Stomach (tissue), 9 donors: ENCODE data around the gene KIF20B. TPM values are rescaled to one million over a fixed set of nuclear protein-coding genes. Genes with fewer than 3 reads are reported as not detected.

Experiments
- DNase-seq, 2 donors: peaks; one replicate each; pipeline versions ENCODE4 v3.0.0 to v3.0.0-alpha.2; 2013 to 2019
- H3K27ac ChIP-seq, 5 donors: fragments of 200-600 bp in 4 of 5; sonication (generic) in 4 of 5; one replicate each; pipeline ENCODE4 v1.5.1; 2013 to 2019; ENCODE audit warnings: mild to moderate bottlenecking in 1 of 5, moderate library complexity in 1 of 5
- H3K27me3 ChIP-seq, 3 donors: fragments of 200-600 bp; sonication (generic); one replicate each; pipeline ENCODE4 v1.5.1; 2017 to 2019; ENCODE audit warnings: mixed run types in 1 of 3
- H3K36me3 ChIP-seq, 4 donors: fragments of 200-600 bp; sonication (generic); 1 replicate in 3 of 4; 2 replicates in 1 of 4; pipeline ENCODE4 v1.5.1; 2016 to 2019
- H3K4me1 ChIP-seq, 4 donors: fragments of 200-600 bp; sonication (generic); one replicate each; pipeline ENCODE4 v1.5.1; 2016 to 2019
- H3K4me3 ChIP-seq, 4 donors: fragments of 200-600 bp; sonication (generic) in 3 of 4; one replicate each; pipeline ENCODE4 v1.5.1; 2016 to 2019; ENCODE audit warnings: mild to moderate bottlenecking in 1 of 4
- H3K9me3 ChIP-seq, 4 donors: fragments of 200-600 bp; sonication (generic); one replicate each; pipeline ENCODE4 v1.5.1; 2016 to 2019
- EP300 ChIP-seq: sonication (generic); formaldehyde crosslinking; IDR thresholded peaks from one replicate; pipeline ENCODE4 v1.6.1; 2017; ENCODE audit warnings: antibody characterized with exemption
- POLR2A ChIP-seq, 4 donors: fragments of 450-650 bp; IDR thresholded peaks; one replicate each; pipeline ENCODE4 v1.6.1; 2016; ENCODE audit warnings: antibody characterized with exemption in 4 of 4, control low read depth in 2 of 4, mild to moderate bottlenecking in 1 of 4, moderate library complexity in 1 of 4
- POLR2AphosphoS5 ChIP-seq, 3 donors: sonication (generic); formaldehyde crosslinking; IDR thresholded peaks; one replicate each; pipeline ENCODE4 v1.6.1; 2016; ENCODE audit warnings: antibody characterized with exemption in 3 of 3
- WGBS, 5 donors: extraction: QIAGEN DNeasy Blood & Tissue Kit in 3 of 5; methylation state at CpG; one replicate each; pipeline versions ENCODE4 v1.1.5 to v1.1.7; 2013 to 2018; 5-methylcytosine and 5-hydroxymethylcytosine counted together
- intact Hi-C: fragments of 100-400 bp; cut with DNase I; formaldehyde crosslinking; loops from one replicate; pipeline ENCODE4 v1.15.1; 2023; ENCODE audit warnings: low total_unique reads
- polyA plus RNA-seq, 3 donors: library from polyadenylated mRNA; stranded (reverse); fragments of 200-250 nt; gene quantifications; one replicate each; pipeline ENCODE4 v1.2.3, GENCODE V29; 2013
- total RNA-seq, 5 donors: library from RNA; depleted of rRNA; stranded (reverse); fragments of >200 nt; gene quantifications; one replicate each; pipeline versions ENCODE4 v1.1.0 to v1.2.3, GENCODE V29; 2014 to 2016
- TF ChIP-seq, protein P1 (sequence below), 7 experiments: fragments of 450-650 bp in 4 of 7; fragments of 200-600 bp in 3 of 7; sonication (generic) in 3 of 7; IDR thresholded peaks; one replicate each; pipeline ENCODE4 v1.5.1; 2016 to 2019; ENCODE audit warnings: antibody characterized with exemption in 7 of 7, control low read depth in 2 of 7, mild to moderate bottlenecking in 1 of 7
- donor health status: healthy with polysubstance abuse.
- donor health status: Bipolar disorder and iron deficiency.
- donor health status: healthy.

Gene KIF20B
- total and polyA plus RNA-seq, 8 donors, result 1.5 to 10.6 (median 2.3) TPM

DNA sequence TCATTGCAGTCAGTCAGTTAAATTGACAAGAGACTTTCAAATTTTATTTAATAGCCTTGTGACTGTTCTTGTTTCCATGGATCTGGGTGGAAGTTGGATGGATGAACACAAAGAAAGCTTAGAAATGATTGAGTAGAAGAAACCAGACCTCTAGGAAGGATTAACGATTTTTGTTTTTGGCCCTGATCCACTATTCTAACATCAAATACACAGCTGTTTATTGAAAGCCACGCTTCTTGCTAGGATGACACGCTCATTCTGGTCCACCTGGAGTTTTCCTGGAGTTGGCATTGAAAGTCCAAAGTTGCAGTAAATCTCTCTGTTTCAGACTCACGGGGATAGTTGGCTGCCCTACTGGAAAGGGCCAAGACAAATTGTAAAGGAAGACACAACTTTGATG, 108.4 kb downstream of the KIF20B start:
- intact Hi-C loops, result no loop called here
- Histone ChIP-seq H3K4me3 (no peak overlapping the region), H3K27ac (no peak overlapping the region), H3K27me3 (no peaks in the 10 kb centered on the region), H3K9me3 (no peaks in the 10 kb centered on the region), H3K36me3 (no peaks in the 10 kb centered on the region), H3K4me1 (peaks cover 0 to 9% (median 0%) of the 10 kb centered on the region in 4 donors)
- DNase-seq, result no peak
- no peak for TF ChIP-seq POLR2A (IDR thresholded peaks at IDR 0.05)
- TF ChIP-seq POLR2AphosphoS5 (IDR thresholded peaks at IDR 0.05), result no peak
- no peak for TF ChIP-seq EP300
- TF ChIP-seq, protein P1, sequence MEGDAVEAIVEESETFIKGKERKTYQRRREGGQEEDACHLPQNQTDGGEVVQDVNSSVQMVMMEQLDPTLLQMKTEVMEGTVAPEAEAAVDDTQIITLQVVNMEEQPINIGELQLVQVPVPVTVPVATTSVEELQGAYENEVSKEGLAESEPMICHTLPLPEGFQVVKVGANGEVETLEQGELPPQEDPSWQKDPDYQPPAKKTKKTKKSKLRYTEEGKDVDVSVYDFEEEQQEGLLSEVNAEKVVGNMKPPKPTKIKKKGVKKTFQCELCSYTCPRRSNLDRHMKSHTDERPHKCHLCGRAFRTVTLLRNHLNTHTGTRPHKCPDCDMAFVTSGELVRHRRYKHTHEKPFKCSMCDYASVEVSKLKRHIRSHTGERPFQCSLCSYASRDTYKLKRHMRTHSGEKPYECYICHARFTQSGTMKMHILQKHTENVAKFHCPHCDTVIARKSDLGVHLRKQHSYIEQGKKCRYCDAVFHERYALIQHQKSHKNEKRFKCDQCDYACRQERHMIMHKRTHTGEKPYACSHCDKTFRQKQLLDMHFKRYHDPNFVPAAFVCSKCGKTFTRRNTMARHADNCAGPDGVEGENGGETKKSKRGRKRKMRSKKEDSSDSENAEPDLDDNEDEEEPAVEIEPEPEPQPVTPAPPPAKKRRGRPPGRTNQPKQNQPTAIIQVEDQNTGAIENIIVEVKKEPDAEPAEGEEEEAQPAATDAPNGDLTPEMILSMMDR (IDR thresholded peaks at IDR 0.05), result no peak
- 73 to 89% (median 86%) methylated on average over 4 of the region's 4 CpGs for WGBS, 5 donors

DNA sequence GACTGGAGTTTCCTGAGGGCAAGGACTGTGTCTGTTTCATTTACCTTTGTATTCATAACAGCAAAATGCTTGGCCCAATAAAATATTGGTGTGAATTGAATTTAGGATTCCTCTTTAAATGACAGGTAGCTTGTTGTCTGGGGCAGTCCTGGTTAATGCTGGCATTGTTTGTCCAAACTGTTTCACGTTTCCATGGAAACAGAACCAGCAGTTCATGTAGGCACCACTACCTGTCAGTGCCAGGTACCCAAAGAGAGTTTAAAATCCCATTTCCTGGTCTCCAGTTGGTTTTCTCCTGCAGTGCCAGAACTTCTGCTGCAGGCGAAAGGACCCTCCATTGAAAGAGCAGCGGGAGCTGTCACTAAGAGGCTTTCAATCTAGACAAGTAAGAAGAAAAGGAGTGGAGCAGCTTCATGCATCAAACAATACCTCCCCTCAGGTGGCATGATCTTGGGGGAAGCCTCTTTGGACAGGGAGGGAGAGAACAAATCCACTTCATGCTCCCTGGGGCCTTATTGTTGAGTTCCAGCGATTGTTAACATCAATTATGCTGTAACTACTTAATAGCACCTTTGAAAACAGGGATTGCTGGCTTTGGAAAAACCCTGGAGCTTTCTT, 109.6 kb downstream of the KIF20B start:
- 68 to 87% (median 74%) methylated on average over 4 of the region's 4 CpGs for WGBS, 5 donors
- intact Hi-C loops, result no loop called here
- H3K4me1 ChIP-seq, result peaks cover 0 to 9% (median 0%) of the 10 kb centered on the region in 4 donors
- no peak overlapping the region for H3K27ac ChIP-seq
- no peaks in the 10 kb centered on the region for H3K36me3 ChIP-seq
- H3K4me3 ChIP-seq, result no peak overlapping the region
- H3K9me3 ChIP-seq, result no peaks in the 10 kb centered on the region
- H3K27me3 ChIP-seq, result no peaks in the 10 kb centered on the region
- no peak for TF ChIP-seq EP300
- no peak for TF ChIP-seq POLR2AphosphoS5 (IDR thresholded peaks at IDR 0.05)
- no peak for TF ChIP-seq POLR2A (IDR thresholded peaks at IDR 0.05)
- TF ChIP-seq, protein P1 (IDR thresholded peaks at IDR 0.05), result no peak
- DNase-seq, result no peak

DNA sequence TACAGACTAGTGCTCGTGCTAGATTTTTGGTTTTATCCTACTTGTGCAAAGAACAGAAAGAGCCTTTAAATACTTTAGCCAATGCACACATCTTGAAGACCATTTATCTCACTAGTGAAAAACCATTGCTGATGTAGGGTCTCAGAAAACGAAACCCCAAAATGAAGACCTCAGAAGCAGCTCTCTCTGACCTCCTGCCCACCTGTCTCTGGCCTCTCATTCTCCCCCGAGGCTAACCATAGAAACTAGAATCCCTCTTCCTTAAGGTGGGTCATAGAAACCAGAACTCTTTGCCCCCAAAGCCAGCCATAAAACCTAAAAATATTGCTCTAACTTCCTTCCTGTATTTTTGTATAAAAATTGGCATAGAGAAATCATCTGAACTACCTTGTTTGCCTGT, 112.2 kb downstream of the KIF20B start:
- intact Hi-C loops, result no loop called here

DNA sequence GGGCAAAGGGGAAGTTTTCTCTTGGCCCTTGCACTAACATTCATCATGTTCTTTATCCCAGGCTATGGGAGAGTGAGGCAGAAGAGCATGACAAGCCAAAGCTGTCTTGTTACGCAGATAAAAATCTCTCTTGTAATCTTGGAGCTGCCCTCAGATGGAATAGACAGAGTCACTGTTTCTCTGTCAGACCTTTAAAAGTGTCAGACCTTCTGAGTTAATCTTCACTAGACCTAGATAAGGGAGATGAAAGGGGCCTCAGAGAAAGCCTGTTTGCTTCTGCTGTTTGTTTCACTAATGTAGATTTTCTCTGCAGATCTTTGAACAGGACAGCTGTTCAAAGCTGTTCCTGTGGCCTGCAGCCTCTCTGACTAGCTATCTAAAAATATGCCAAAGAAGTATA, 112.9 kb downstream of the KIF20B start:
- DNase-seq, result no peak
- Histone ChIP-seq H3K27ac (no peak overlapping the region), H3K9me3 (peaks cover 0 to 10% (median 2%) of the 10 kb centered on the region in 4 donors), H3K4me3 (no peak overlapping the region), H3K27me3 (no peaks in the 10 kb centered on the region), H3K36me3 (no peaks in the 10 kb centered on the region), H3K4me1 (no peaks in the 10 kb centered on the region)
- WGBS, 5 donors, result 44 to 88% (median 74%) methylated on average over 1 of the region's 1 CpG
- intact Hi-C loops, result no loop called here
- TF ChIP-seq EP300, result no peak
- TF ChIP-seq, protein P1 (IDR thresholded peaks at IDR 0.05), result no peak
- no peak for TF ChIP-seq POLR2A (IDR thresholded peaks at IDR 0.05)

More for the DNA sequence above, 112.2 kb downstream of the KIF20B start:
- DNase-seq, result no peak
- Histone ChIP-seq H3K9me3 (peaks cover 0 to 3% (median 0%) of the 10 kb centered on the region in 4 donors), H3K27ac (no peak overlapping the region), H3K4me1 (no peaks in the 10 kb centered on the region), H3K36me3 (no peaks in the 10 kb centered on the region), H3K4me3 (no peak overlapping the region), H3K27me3 (no peaks in the 10 kb centered on the region)
- TF ChIP-seq POLR2AphosphoS5 (IDR thresholded peaks at IDR 0.05) (no peak), EP300 (no peak), POLR2A (IDR thresholded peaks at IDR 0.05) (no peak)
- TF ChIP-seq, protein P1 (IDR thresholded peaks at IDR 0.05), result no peak
- 59 to 76% (median 65%) methylated on average over 3 of the region's 3 CpGs for WGBS, 5 donors
